A549 (cell line): ENCODE measurements around the gene KAT2B. TPM values are rescaled to one million over a fixed set of nuclear protein-coding genes. Genes with fewer than 3 reads are reported as not detected.

Experiments
- ATAC-seq, 2 experiments: fragments of 200-7000 bp in 1 of 2; fragments of >200 bp in 1 of 2; cut with Nextera tagmentation in 1 of 2; cut with Tn5 transposase in 1 of 2; 3 replicates each; pipeline versions ENCODE4 v1.8.0 to v1.9.1; 2018 to 2020; ENCODE audit warnings: mild to moderate bottlenecking in 1 of 2, moderate library complexity in 1 of 2
- CTCF ChIA-PET: fragments of 300-600 bp; sonication (Branson Sonifier 250); formaldehyde crosslinking; extraction: SDS; loops from one replicate; lab custom pipeline; 2021; ENCODE audit warnings: antibody characterized with exemption, inconsistent platforms; lab: Yijun Ruan, JAX
- POLR2A ChIA-PET: fragments of 350-600 bp; formaldehyde crosslinking; extraction: SDS; loops from one replicate; lab custom pipeline; 2021; ENCODE audit warnings: antibody characterized with exemption, inconsistent platforms; lab: Yijun Ruan, JAX
- DNase-seq, 2 experiments: peaks; one replicate each; pipeline versions ENCODE4 v3.0.0 to v3.0.0-alpha.2; 2011 to 2016; ENCODE audit warnings: low read depth in 1 of 2, low spot score in 1 of 2
- FAIRE-seq: peaks from 2 replicates; lab custom pipeline; 2011; peaks lifted over from hg19 to GRCh38; lab: Jason Lieb, UNC
- H3K27ac ChIP-seq, 2 experiments: fragments of >200 bp; sonication (Bioruptor Twin); formaldehyde crosslinking; 3 replicates each; pipeline ENCODE4 v1.5.1; 2016 to 2017
- H3K4me1 ChIP-seq: fragments of >200 bp; sonication (Bioruptor Twin); formaldehyde crosslinking; 3 replicates; pipeline ENCODE4 v1.6.1; 2016
- H3K4me2 ChIP-seq: fragments of >200 bp; sonication (Bioruptor Twin); formaldehyde crosslinking; 3 replicates; pipeline ENCODE4 v1.6.1; 2016
- H3K4me3 ChIP-seq: fragments of >200 bp; sonication (Bioruptor Twin); formaldehyde crosslinking; 3 replicates; pipeline ENCODE4 v1.5.1; 2016
- H3K9me3 ChIP-seq: fragments of >200 bp; sonication (Bioruptor Twin); formaldehyde crosslinking; 3 replicates; pipeline ENCODE4 v1.6.1; 2016
- ATOH8 ChIP-seq: fragments of 250-450 bp; sonication (Bioruptor Pico); IDR thresholded peaks from 2 replicates; pipeline ENCODE4 v1.5.0; 2020; ENCODE audit warnings: low read depth, mild to moderate bottlenecking, moderate library complexity
- CHD4 ChIP-seq: fragments of 200-600 bp; sonication (generic); IDR thresholded peaks from 2 replicates; pipeline ENCODE4 v1.6.1; 2016; ENCODE audit warnings: antibody characterized with exemption, mild to moderate bottlenecking, borderline replicate concordance
- CTCF ChIP-seq: fragments of >200 bp; sonication (Bioruptor Twin); formaldehyde crosslinking; IDR thresholded peaks from 3 replicates; pipeline ENCODE4 v1.5.1; 2016
- EHF ChIP-seq: fragments of 250-450 bp; sonication (Bioruptor Pico); IDR thresholded peaks from 2 replicates; pipeline ENCODE4 v1.5.0; 2020; ENCODE audit warnings: mild to moderate bottlenecking
- EP300 ChIP-seq, 2 experiments: fragments of >200 bp; sonication (Bioruptor Twin); formaldehyde crosslinking; IDR thresholded peaks; 2 replicates in 1 of 2; 3 replicates in 1 of 2; pipeline ENCODE4 v1.6.1; 2016 to 2017
- FOSB ChIP-seq: fragments of 250-450 bp; sonication (Bioruptor Pico); IDR thresholded peaks from 2 replicates; pipeline ENCODE4 v1.5.0; 2020; ENCODE audit warnings: mild to moderate bottlenecking, moderate library complexity
- GATA3 ChIP-seq: IDR thresholded peaks from 2 replicates; pipeline ENCODE4 v1.6.1; 2012; ENCODE audit warnings: borderline replicate concordance
- HDAC2 ChIP-seq: fragments of 200-600 bp; sonication (generic); IDR thresholded peaks from 2 replicates; pipeline ENCODE4 v1.6.1; 2016
- HES2 ChIP-seq: fragments of >200 bp; sonication (Bioruptor Twin); formaldehyde crosslinking; IDR thresholded peaks from 2 replicates; pipeline ENCODE4 v1.6.1; 2016
- HMGXB4 ChIP-seq: fragments of 250-450 bp; sonication (Bioruptor Pico); IDR thresholded peaks from 2 replicates; pipeline ENCODE4 v1.5.0; 2021; ENCODE audit warnings: mild to moderate bottlenecking, moderate library complexity, borderline replicate concordance
- JUNB ChIP-seq: fragments of >200 bp; sonication (Bioruptor Twin); formaldehyde crosslinking; IDR thresholded peaks from 2 replicates; pipeline ENCODE4 v1.6.1; 2016
- KDM5A ChIP-seq: fragments of 200-600 bp; sonication (generic); IDR thresholded peaks from 2 replicates; pipeline ENCODE4 v1.6.1; 2016; ENCODE audit warnings: antibody characterized with exemption, mild to moderate bottlenecking
- MAFK ChIP-seq: fragments of 450-650 bp; IDR thresholded peaks from 2 replicates; pipeline ENCODE4 v1.6.1; 2014; ENCODE audit not compliant: partially characterized antibody
- POLR2A ChIP-seq: IDR thresholded peaks from 2 replicates; pipeline ENCODE4 v1.6.1; 2012; ENCODE audit warnings: mild to moderate bottlenecking, low read length
- POLR2AphosphoS2 ChIP-seq: conservative IDR thresholded peaks from 2 replicates; pipeline ENCODE4 v1.6.1; 2012; ENCODE audit warnings: low read length, improper control_type of control experiment, inconsistent platforms
- RAD21 ChIP-seq, 2 experiments: fragments of >200 bp in 1 of 2; sonication (Bioruptor Twin) in 1 of 2; formaldehyde crosslinking in 1 of 2; IDR thresholded peaks in 1 of 2; conservative IDR thresholded peaks in 1 of 2; 2 replicates in 1 of 2; 3 replicates in 1 of 2; pipeline ENCODE4 v1.6.1; 2012 to 2018; ENCODE audit warnings: inconsistent platforms in 1 of 2
- RARB ChIP-seq: fragments of 250-450 bp; sonication (Bioruptor Pico); IDR thresholded peaks from 2 replicates; pipeline ENCODE4 v1.8.0; 2021; ENCODE audit warnings: mild to moderate bottlenecking, moderate library complexity
- RNF2 ChIP-seq: fragments of 200-600 bp; sonication (generic); IDR thresholded peaks from 2 replicates; pipeline ENCODE4 v1.6.1; 2016; ENCODE audit warnings: low read depth, mild to moderate bottlenecking, antibody characterized with exemption, moderate library complexity, borderline replicate concordance
- SREBF2 ChIP-seq: fragments of 450-650 bp; IDR thresholded peaks from 2 replicates; pipeline ENCODE4 v1.6.1; 2014; ENCODE audit warnings: mild to moderate bottlenecking, moderate library complexity
- TFCP2L1 ChIP-seq: fragments of 250-450 bp; sonication (Bioruptor Pico); IDR thresholded peaks from 2 replicates; pipeline ENCODE4 v1.5.0; 2021; ENCODE audit warnings: mild to moderate bottlenecking
- USF2 ChIP-seq: fragments of 450-650 bp; IDR thresholded peaks from 2 replicates; pipeline ENCODE4 v1.6.1; 2014; ENCODE audit warnings: antibody characterized with exemption
- ZFP36 ChIP-seq: fragments of 450-650 bp; IDR thresholded peaks from 2 replicates; pipeline ENCODE4 v1.6.1; 2014; ENCODE audit warnings: borderline replicate concordance; ENCODE audit not compliant: partially characterized antibody
- ZSCAN20 ChIP-seq: fragments of 250-450 bp; sonication (Bioruptor Pico); IDR thresholded peaks from 2 replicates; pipeline ENCODE4 v1.8.0; 2022; ENCODE audit warnings: mild to moderate bottlenecking, moderate library complexity
- WGBS: methylation state at CpG from one replicate; pipeline ENCODE4 v1.1.6; 2017; ENCODE audit errors: missing lambda C conversion rate; 5-methylcytosine and 5-hydroxymethylcytosine counted together
- polyA plus RNA-seq, 4 experiments: library from polyadenylated mRNA; depleted of rRNA in 3 of 4; stranded (reverse); fragments of >200 nt; fragmentation: RNase III in 1 of 4; extraction: RNeasy Plus Mini Kit Qiagen cat#74134 plus additional on column Dnase treatment in 1 of 4; gene quantifications; 2 replicates in 3 of 4; 3 replicates in 1 of 4; pipeline ENCODE4 v1.2.3, GENCODE V29; 2011 to 2017

Gene KAT2B
- polyA plus RNA-seq, 2 of the 4 experiments (the other 2 are of a cell fraction), result 7.2 to 11.9 TPM

GRCh38 chr3:20080956-20081554 lies 40.8 kb downstream of the KAT2B start (continued):
- TF ChIP-seq ZSCAN20 (CRISPR knock-in tag) (no peak), MAFK (no peak)

- no peak for ATAC-seq
- TF ChIP-seq ZFP36 (no peak), KDM5A (no peak), POLR2A (no peak), HDAC2 (no peak), EHF (CRISPR knock-in tag) (no peak), RNF2 (no peak), CTCF (no peak), RAD21 (conservative IDR thresholded peaks at IDR 0.05 in 1 of 2, IDR thresholded peaks at IDR 0.05 in 1 of 2) (no peak)
Measured at GRCh38 chr3:20083253-20083652, 43.0 kb downstream of the KAT2B start.

GRCh38 chr3:20083953-20084352 lies 43.7 kb downstream of the KAT2B start:
- Histone ChIP-seq H3K9me3 (no peaks in the 10 kb centered on the region), H3K27ac (no peak overlapping the region), H3K4me1 (no peaks in the 10 kb centered on the region), H3K4me3 (no peak overlapping the region), H3K4me2 (no peak overlapping the region)
- FAIRE-seq, result no peak
- no peak for DNase-seq
- ATAC-seq, result no peak
- WGBS, result 92% methylated on average over 2 of the region's 2 CpGs
- CTCF ChIA-PET, result interaction anchor here (0.9 kb wide), 1 partner anchor 19 kb away, joined by 3 read pairs; no protein-coding TSS in a partner anchor
- TF ChIP-seq POLR2A, result no peak
- no peak for TF ChIP-seq ATOH8 (CRISPR knock-in tag)
- TF ChIP-seq USF2, result no peak
- no peak for TF ChIP-seq SREBF2
- no peak for TF ChIP-seq CHD4
- TF ChIP-seq HMGXB4, result no peak
- no peak for TF ChIP-seq GATA3
- TF ChIP-seq POLR2AphosphoS2, result no peak
- TF ChIP-seq FOSB (CRISPR knock-in tag), result no peak
- no peak for TF ChIP-seq TFCP2L1 (CRISPR knock-in tag)
- no peak for TF ChIP-seq RAD21 (conservative IDR thresholded peaks at IDR 0.05 in 1 of 2, IDR thresholded peaks at IDR 0.05 in 1 of 2)
- TF ChIP-seq RARB (CRISPR knock-in tag), result no peak
- TF ChIP-seq EP300 (IDR thresholded peaks at IDR 0.05), result no peak
- TF ChIP-seq HES2, result no peak
- no peak for TF ChIP-seq JUNB
- POLR2A ChIA-PET, result no interaction called here

More at GRCh38 chr3:20083253-20083652, 43.0 kb downstream of the KAT2B start:
- no peak for DNase-seq
- no peaks in the 10 kb centered on the region for H3K4me1 ChIP-seq
- H3K9me3 ChIP-seq, result no peaks in the 10 kb centered on the region
- no peak overlapping the region for H3K4me3 ChIP-seq
- POLR2A ChIA-PET, result no interaction called here
- H3K4me2 ChIP-seq, result no peak overlapping the region
- CTCF ChIA-PET, result interaction anchor here (0.9 kb wide), 1 partner anchor 18 kb away, joined by 3 read pairs; no protein-coding TSS in a partner anchor
- no peak overlapping the region for H3K27ac ChIP-seq
- no peak for FAIRE-seq
